ENCODE data around the gene IGSF6.

Gene IGSF6

DNA sequence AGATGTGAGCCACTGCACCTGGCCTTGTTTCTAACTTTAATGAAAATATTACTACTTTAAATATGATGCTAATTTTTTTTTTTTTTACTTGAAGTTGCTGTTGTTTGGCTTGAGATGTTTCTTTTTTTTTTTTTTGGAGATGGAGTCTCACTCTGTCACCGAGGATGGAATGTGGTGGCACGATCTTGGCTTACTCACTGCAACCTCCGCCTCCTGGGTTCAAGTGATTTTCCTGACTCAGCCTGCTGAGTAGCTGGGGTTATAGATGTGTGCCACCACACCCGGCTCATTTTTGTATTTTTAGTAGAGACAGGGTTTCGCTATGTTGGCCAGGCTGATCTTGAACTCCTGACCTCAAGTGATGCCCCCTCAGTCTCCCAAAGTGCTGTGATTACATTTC lies 23.6 kb downstream of the IGSF6 start:
- no peak overlapping the region for H3K9ac ChIP-seq (ENCODE audit: insufficient read length)
- no peak for TF ChIP-seq FOXP2 (optimal IDR thresholded peaks at IDR 0.05; ENCODE audit: control extremely low read depth, extremely low read length, insufficient read depth)
- no peak for TF ChIP-seq EZH2 (IDR thresholded peaks at IDR 0.05)
- TF ChIP-seq POLR2AphosphoS5 (IDR thresholded peaks at IDR 0.05; ENCODE audit: borderline replicate concordance, low read depth, low read length), result no peak
- H3K9me3 ChIP-seq (ENCODE audit: low read depth, low read length), result 0 out of 2 replicates have a peak, but pooled peaks cover 7% of the 10 kb centered on the region
- no peak for DNase-seq (ENCODE audit: low read depth, low spot score)
- H3K4me3 ChIP-seq, result no peak overlapping the region
- H3K36me3 ChIP-seq (ENCODE audit: insufficient read depth, low read length), result peaks cover 53% of the 10 kb centered on the region
- no peak overlapping the region for H3K27ac ChIP-seq

DNA sequence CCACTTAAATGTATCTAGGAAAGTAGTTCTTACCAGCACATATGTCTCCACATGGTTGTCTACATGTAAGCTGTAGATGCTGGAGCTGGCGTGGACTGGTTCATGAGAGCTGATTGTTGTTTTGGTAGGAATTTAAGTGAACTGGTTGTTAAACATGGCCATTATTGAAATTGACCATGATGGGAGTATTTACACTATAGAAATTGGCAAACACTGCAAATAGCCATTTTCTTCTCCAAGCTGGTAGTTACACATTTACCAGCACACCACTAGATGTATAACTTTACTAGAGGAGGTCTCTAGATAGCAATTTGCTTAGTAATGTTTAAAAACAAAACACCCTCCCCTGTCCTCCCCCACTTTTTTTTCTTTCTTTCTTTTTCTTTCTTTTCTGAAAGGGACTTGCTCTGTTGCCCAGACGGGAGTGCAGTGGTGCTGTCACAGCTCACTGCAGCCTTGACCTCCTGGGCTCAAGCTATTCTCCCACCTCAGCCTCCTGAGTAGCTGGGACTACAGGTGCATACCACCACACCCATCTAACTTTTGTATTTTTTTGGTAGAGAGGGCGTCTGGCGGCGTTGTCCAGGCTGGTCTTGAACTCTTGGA lies 24.2 kb downstream of the IGSF6 start:
- Histone ChIP-seq H3K36me3 (ENCODE audit: insufficient read depth, low read length) (peaks cover 52% of the 10 kb centered on the region), H3K9me3 (ENCODE audit: low read depth, low read length) (0 out of 2 replicates have a peak, but pooled peaks cover 7% of the 10 kb centered on the region), H3K9ac (ENCODE audit: insufficient read length) (no peak overlapping the region), H3K4me3 (no peak overlapping the region), H3K27ac (no peak overlapping the region)
- TF ChIP-seq POLR2AphosphoS5 (IDR thresholded peaks at IDR 0.05; ENCODE audit: borderline replicate concordance, low read depth, low read length) (no peak), FOXP2 (optimal IDR thresholded peaks at IDR 0.05; ENCODE audit: control extremely low read depth, extremely low read length, insufficient read depth) (no peak), EZH2 (IDR thresholded peaks at IDR 0.05) (no peak)
- no peak for DNase-seq (ENCODE audit: low read depth, low spot score)

DNA sequence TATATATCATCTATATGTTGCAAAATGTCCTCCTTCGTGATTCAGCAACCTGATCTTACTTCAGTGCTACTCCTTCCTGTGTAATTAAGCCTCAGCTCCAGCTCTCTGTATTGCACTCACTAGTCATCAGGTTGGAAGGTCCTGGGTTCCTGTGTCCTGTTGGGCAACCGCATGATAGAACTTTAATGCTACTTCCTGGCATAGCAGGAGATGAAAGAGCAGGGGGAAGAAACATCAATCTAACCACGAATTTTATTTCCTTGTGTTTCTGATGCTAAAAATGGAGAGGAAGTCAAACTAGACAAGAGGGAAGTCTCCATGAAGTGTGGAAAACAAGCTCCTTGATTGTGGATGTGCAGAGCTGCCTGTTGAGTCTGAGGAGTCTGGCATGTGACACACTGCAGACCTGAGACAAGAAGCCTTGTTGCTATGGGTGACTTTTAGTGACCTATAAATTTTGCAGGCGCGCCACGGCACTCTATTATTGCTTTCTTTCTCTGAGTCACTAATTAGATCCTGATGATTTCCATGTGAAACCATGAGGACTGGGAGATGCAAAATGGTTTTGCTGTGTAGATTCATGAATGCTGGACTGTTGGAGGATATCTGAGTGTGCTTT lies 25.6 kb downstream of the IGSF6 start:
- peak overlapping the region; percentile 68 for H3K9ac ChIP-seq (ENCODE audit: insufficient read length)
- TF ChIP-seq FOXP2 (optimal IDR thresholded peaks at IDR 0.05; ENCODE audit: control extremely low read depth, extremely low read length, insufficient read depth) (no peak), POLR2AphosphoS5 (IDR thresholded peaks at IDR 0.05; ENCODE audit: borderline replicate concordance, low read depth, low read length) (no peak), EZH2 (IDR thresholded peaks at IDR 0.05) (no peak)
- 0 out of 2 replicates have a peak, but pooled peaks cover 7% of the 10 kb centered on the region for H3K9me3 ChIP-seq (ENCODE audit: low read depth, low read length)
- H3K4me3 ChIP-seq, result peak overlapping the region; percentile 59
- DNase-seq (ENCODE audit: low read depth, low spot score), result no peak
- H3K27ac ChIP-seq, result peak overlapping the region; percentile 99
- peaks cover 55% of the 10 kb centered on the region for H3K36me3 ChIP-seq (ENCODE audit: insufficient read depth, low read length)

GRCh38 chr16:21625026-21625425 lies 27.4 kb downstream of the IGSF6 start:
- Histone ChIP-seq H3K27ac (peak overlapping the region; percentile 99), H3K9ac (ENCODE audit: insufficient read length) (no peak overlapping the region), H3K9me3 (ENCODE audit: low read depth, low read length) (0 out of 2 replicates have a peak, but pooled peaks cover 7% of the 10 kb centered on the region), H3K36me3 (ENCODE audit: insufficient read depth, low read length) (peaks cover 52% of the 10 kb centered on the region), H3K4me3 (no peak overlapping the region)
- no peak for TF ChIP-seq FOXP2 (optimal IDR thresholded peaks at IDR 0.05; ENCODE audit: control extremely low read depth, extremely low read length, insufficient read depth)
- no peak for TF ChIP-seq POLR2AphosphoS5 (IDR thresholded peaks at IDR 0.05; ENCODE audit: borderline replicate concordance, low read depth, low read length)
- no peak for TF ChIP-seq EZH2 (IDR thresholded peaks at IDR 0.05)
- DNase-seq (ENCODE audit: low read depth, low spot score), result no peak

GRCh38 chr16:21622545-21622944 lies 29.9 kb downstream of the IGSF6 start:
- H3K36me3 ChIP-seq (ENCODE audit: insufficient read depth, low read length), result peaks cover 28% of the 10 kb centered on the region
- H3K9ac ChIP-seq (ENCODE audit: insufficient read length), result no peak overlapping the region
- TF ChIP-seq EZH2 (IDR thresholded peaks at IDR 0.05), result no peak
- no peak for TF ChIP-seq FOXP2 (optimal IDR thresholded peaks at IDR 0.05; ENCODE audit: control extremely low read depth, extremely low read length, insufficient read depth)
- TF ChIP-seq POLR2AphosphoS5 (IDR thresholded peaks at IDR 0.05; ENCODE audit: borderline replicate concordance, low read depth, low read length), result no peak

GRCh38 chr16:21620592-21620991 lies 31.8 kb downstream of the IGSF6 start:
- peaks cover 35% of the 10 kb centered on the region for H3K36me3 ChIP-seq (ENCODE audit: insufficient read depth, low read length)
- no peaks in the 10 kb centered on the region for H3K9me3 ChIP-seq (ENCODE audit: low read depth, low read length)
- no peak overlapping the region for H3K4me3 ChIP-seq
- H3K27ac ChIP-seq, result 0 out of 2 replicates have a peak overlapping the region, but pooled peaks have one; percentile 59
- DNase-seq (ENCODE audit: low read depth, low spot score), result no peak
- TF ChIP-seq FOXP2 (optimal IDR thresholded peaks at IDR 0.05; ENCODE audit: control extremely low read depth, extremely low read length, insufficient read depth) (no peak), POLR2AphosphoS5 (IDR thresholded peaks at IDR 0.05; ENCODE audit: borderline replicate concordance, low read depth, low read length) (no peak), EZH2 (IDR thresholded peaks at IDR 0.05) (no peak)
- no peak overlapping the region for H3K9ac ChIP-seq (ENCODE audit: insufficient read length)

More at GRCh38 chr16:21622545-21622944, 29.9 kb downstream of the IGSF6 start:
- Histone ChIP-seq H3K4me3 (no peak overlapping the region), H3K9me3 (ENCODE audit: low read depth, low read length) (no peaks in the 10 kb centered on the region), H3K27ac (0 out of 2 replicates have a peak overlapping the region, but pooled peaks have one; percentile 48)
- no peak for DNase-seq (ENCODE audit: low read depth, low spot score)

- H3K4me3 ChIP-seq, result no peak overlapping the region
- TF ChIP-seq POLR2AphosphoS5 (IDR thresholded peaks at IDR 0.05; ENCODE audit: borderline replicate concordance, low read depth, low read length), result no peak
- no peak for TF ChIP-seq EZH2 (IDR thresholded peaks at IDR 0.05)
- no peak for TF ChIP-seq FOXP2 (optimal IDR thresholded peaks at IDR 0.05; ENCODE audit: control extremely low read depth, extremely low read length, insufficient read depth)
- no peak for DNase-seq (ENCODE audit: low read depth, low spot score)
- peaks cover 28% of the 10 kb centered on the region for H3K36me3 ChIP-seq (ENCODE audit: insufficient read depth, low read length)
- H3K9ac ChIP-seq (ENCODE audit: insufficient read length), result peak overlapping the region; percentile 47
- H3K9me3 ChIP-seq (ENCODE audit: low read depth, low read length), result no peaks in the 10 kb centered on the region
- peak overlapping the region; percentile 59 for H3K27ac ChIP-seq
Measured at GRCh38 chr16:21619765-21620425, 32.5 kb downstream of the IGSF6 start.

DNA sequence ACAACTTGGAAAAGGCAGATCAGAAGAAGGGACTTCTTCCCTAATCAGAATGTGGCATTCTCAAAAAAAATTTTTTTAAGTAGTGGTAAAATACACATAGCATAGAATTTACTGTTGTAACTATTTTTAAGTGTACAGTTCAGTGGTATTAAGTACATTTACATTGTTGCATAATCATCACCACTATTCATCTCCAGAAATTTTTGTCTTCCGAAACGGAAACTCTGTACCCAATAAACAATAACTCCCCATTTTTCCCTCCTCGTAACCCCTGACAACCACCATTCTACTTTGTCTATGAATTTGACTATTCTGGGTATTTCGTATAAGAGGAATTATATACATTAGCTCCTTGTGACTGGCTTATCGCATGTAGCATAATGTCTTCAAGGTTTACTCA lies 34.1 kb downstream of the IGSF6 start:
- Histone ChIP-seq H3K9ac (ENCODE audit: insufficient read length) (peak overlapping the region; percentile 42), H3K27ac (peak overlapping the region; percentile 96), H3K9me3 (ENCODE audit: low read depth, low read length) (no peaks in the 10 kb centered on the region), H3K36me3 (ENCODE audit: insufficient read depth, low read length) (peaks cover 25% of the 10 kb centered on the region), H3K4me3 (peak overlapping the region; percentile 54)
- peak; percentile 91 for DNase-seq (ENCODE audit: low read depth, low spot score)
- no peak for TF ChIP-seq EZH2 (IDR thresholded peaks at IDR 0.05)
- no peak for TF ChIP-seq POLR2AphosphoS5 (IDR thresholded peaks at IDR 0.05; ENCODE audit: borderline replicate concordance, low read depth, low read length)
- TF ChIP-seq FOXP2 (optimal IDR thresholded peaks at IDR 0.05; ENCODE audit: control extremely low read depth, extremely low read length, insufficient read depth), result no peak
